Parathyroid adenoma (tissue), 2 donors: ENCODE measurements around the gene MEIS2.

Experiments used
- H2AFZ ChIP-seq: fragments of 300-600 bp; sonication (generic); one replicate; pipeline ENCODE4 v1.7.0; 2017; ENCODE audit warnings: antibody characterized with exemption, mild to moderate bottlenecking
- H3K27ac ChIP-seq: fragments of 300-600 bp; sonication (generic); one replicate; pipeline ENCODE4 v1.7.0; 2017
- H3K27me3 ChIP-seq: fragments of 300-600 bp; sonication (generic); one replicate; pipeline ENCODE4 v1.7.0; 2017; ENCODE audit warnings: low read length; ENCODE audit not compliant: control insufficient read depth, insufficient read depth
- H3K36me3 ChIP-seq: fragments of 300-600 bp; sonication (generic); one replicate; pipeline ENCODE4 v1.7.0; 2017; ENCODE audit warnings: low read length; ENCODE audit not compliant: control insufficient read depth, insufficient read depth
- H3K4me1 ChIP-seq: fragments of 300-600 bp; sonication (generic); one replicate; pipeline ENCODE4 v1.7.0; 2017; ENCODE audit warnings: control low read depth
- H3K4me2 ChIP-seq: fragments of 300-600 bp; sonication (generic); one replicate; pipeline ENCODE4 v1.7.0; 2017; ENCODE audit warnings: low read length
- H3K4me3 ChIP-seq: fragments of 300-600 bp; sonication (generic); one replicate; pipeline ENCODE4 v1.7.0; 2017; ENCODE audit warnings: low read depth, low read length
- H3K79me2 ChIP-seq: fragments of 300-600 bp; sonication (generic); one replicate; pipeline ENCODE4 v1.7.0; 2017; ENCODE audit warnings: control low read depth
- H3K9ac ChIP-seq: fragments of 300-600 bp; sonication (generic); one replicate; pipeline ENCODE4 v1.7.0; 2017; ENCODE audit warnings: mild to moderate bottlenecking
- H3K9me3 ChIP-seq: fragments of 300-600 bp; sonication (generic); one replicate; pipeline ENCODE4 v1.7.0; 2017; ENCODE audit warnings: low read length; ENCODE audit not compliant: control insufficient read depth
- CTCF ChIP-seq: fragments of 300-600 bp; sonication (generic); IDR thresholded peaks from one replicate; pipeline ENCODE4 v1.7.0; 2017; ENCODE audit warnings: antibody characterized with exemption, mild to moderate bottlenecking
- donor health status: primary hyperparathyroidism.

Gene MEIS2

GRCh38 chr15:36863570-36863969, 236.8 kb downstream of the MEIS2 start:
- Histone ChIP-seq H3K4me3 (no peak overlapping the region), H3K4me1 (no peaks in the 10 kb centered on the region), H3K9me3 (no peaks in the 10 kb centered on the region), H2AFZ (no peak overlapping the region), H3K27me3 (no peaks in the 10 kb centered on the region), H3K79me2 (no peaks in the 10 kb centered on the region), H3K9ac (no peak overlapping the region), H3K4me2 (no peak overlapping the region), H3K36me3 (no peaks in the 10 kb centered on the region), H3K27ac (no peak overlapping the region)
- no peak for TF ChIP-seq CTCF

- Histone ChIP-seq H3K4me3 (no peak overlapping the region), H3K4me2 (no peak overlapping the region), H3K4me1 (no peaks in the 10 kb centered on the region), H3K9ac (no peak overlapping the region), H3K27ac (no peak overlapping the region), H3K36me3 (no peaks in the 10 kb centered on the region), H3K9me3 (no peaks in the 10 kb centered on the region), H3K27me3 (no peaks in the 10 kb centered on the region), H3K79me2 (no peaks in the 10 kb centered on the region), H2AFZ (no peak overlapping the region)
- TF ChIP-seq CTCF = no peak
These were observed 239.6 kb downstream of the MEIS2 start for GRCh38 chr15:36860792-36861191.

GRCh38 chr15:36858423-36858822, 241.9 kb downstream of the MEIS2 start:
- no peaks in the 10 kb centered on the region for H3K4me1 ChIP-seq
- no peak overlapping the region for H3K9ac ChIP-seq
- no peaks in the 10 kb centered on the region for H3K36me3 ChIP-seq
- no peak for TF ChIP-seq CTCF
- no peak overlapping the region for H3K27ac ChIP-seq
- no peak overlapping the region for H3K4me3 ChIP-seq
- H3K79me2 ChIP-seq = no peaks in the 10 kb centered on the region
- H3K4me2 ChIP-seq = no peak overlapping the region
- H3K9me3 ChIP-seq = no peaks in the 10 kb centered on the region
- H3K27me3 ChIP-seq = no peaks in the 10 kb centered on the region
- no peak overlapping the region for H2AFZ ChIP-seq

GRCh38 chr15:36856339-36856973, 243.9 kb downstream of the MEIS2 start:
- H3K27ac ChIP-seq = no peak overlapping the region
- H3K36me3 ChIP-seq = no peaks in the 10 kb centered on the region
- H3K4me1 ChIP-seq = no peaks in the 10 kb centered on the region
- no peaks in the 10 kb centered on the region for H3K27me3 ChIP-seq
- H3K4me3 ChIP-seq = no peak overlapping the region
- H2AFZ ChIP-seq = no peak overlapping the region
- H3K79me2 ChIP-seq = no peaks in the 10 kb centered on the region
- H3K9ac ChIP-seq = no peak overlapping the region
- no peaks in the 10 kb centered on the region for H3K9me3 ChIP-seq
- no peak for TF ChIP-seq CTCF
- H3K4me2 ChIP-seq = no peak overlapping the region

- Histone ChIP-seq H3K27me3 (no peaks in the 10 kb centered on the region), H3K4me3 (no peak overlapping the region), H3K36me3 (no peaks in the 10 kb centered on the region), H2AFZ (no peak overlapping the region), H3K4me2 (no peak overlapping the region), H3K27ac (no peak overlapping the region), H3K4me1 (no peaks in the 10 kb centered on the region), H3K9ac (no peak overlapping the region), H3K9me3 (peaks cover 3% of the 10 kb centered on the region), H3K79me2 (no peaks in the 10 kb centered on the region)
- no peak for TF ChIP-seq CTCF
These were observed 249.5 kb downstream of the MEIS2 start for GRCh38 chr15:36850864-36851263.
